Activated CD4-positive, alpha-beta T cell treated with anti-CD3 and anti-CD28 coated beads, Interleukin-2, amount 10 ng/mL, durations not matched to agents 7 days and 5 days (primary cell): ENCODE data around the gene TM7SF3. TPM values are rescaled to one million over a fixed set of nuclear protein-coding genes. Genes with fewer than 3 reads are reported as not detected.

Source experiments
- CTCF ChIA-PET: fragments of 350-600 bp; sonication (Branson Sonifier 250); formaldehyde crosslinking; loops from one replicate; lab custom pipeline; 2021; ENCODE audit warnings: antibody characterized with exemption; lab: Charles Lee
- POLR2A ChIA-PET: fragments of 350-600 bp; sonication (Branson Sonifier 250); formaldehyde crosslinking; loops from one replicate; lab custom pipeline; 2021; ENCODE audit warnings: antibody characterized with exemption; lab: Charles Lee
- DNase-seq: peaks from one replicate; pipeline ENCODE4 v3.0.0-alpha.2; 2020
- H3K27ac Mint-ChIP-seq: one replicate; pipeline ENCODE4 v1.8.0; 2021; ENCODE audit warnings: mild to moderate bottlenecking, moderate library complexity, mixed read lengths
- H3K27me3 Mint-ChIP-seq: one replicate; pipeline ENCODE4 v1.8.0; 2021; ENCODE audit warnings: mixed read lengths
- H3K36me3 Mint-ChIP-seq: one replicate; pipeline ENCODE4 v1.8.0; 2021; ENCODE audit warnings: low read depth, mixed read lengths
- H3K4me1 Mint-ChIP-seq: one replicate; pipeline ENCODE4 v1.8.0; 2021; ENCODE audit warnings: mixed read lengths
- H3K4me3 Mint-ChIP-seq: one replicate; pipeline ENCODE4 v1.8.0; 2021; ENCODE audit warnings: mild to moderate bottlenecking, moderate library complexity, mixed read lengths
- H3K9me3 Mint-ChIP-seq: one replicate; pipeline ENCODE4 v1.8.0; 2021; ENCODE audit warnings: mixed read lengths
- total RNA-seq, 2 experiments: library from RNA; stranded (reverse); gene quantifications; one replicate each; pipeline ENCODE4 v1.2.3, GENCODE V29; 2021

The TM7SF3 gene
- total RNA-seq, 2 experiments from 2014 or later, result 46.1 to 58.8 TPM

DNA sequence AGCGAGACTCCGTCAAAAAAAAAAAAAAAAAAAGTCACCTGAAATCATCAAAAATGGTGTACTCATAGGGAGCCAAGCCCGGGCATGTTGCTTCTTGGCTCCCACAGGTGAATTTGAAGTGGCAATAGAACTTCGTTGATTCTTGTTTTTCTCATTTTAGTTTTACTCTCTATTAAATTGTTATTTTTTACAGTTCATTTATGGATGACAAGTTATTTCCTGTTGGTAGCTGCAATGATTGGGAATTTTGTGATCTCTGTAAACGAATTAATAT is 1.3 kb downstream of the TM7SF3 start:
- POLR2A ChIA-PET, result interaction anchor here (0.6 kb wide), 1 partner anchor 97 kb away, joined by 13 read pairs; no protein-coding TSS in a partner anchor
- H3K27ac Mint-ChIP-seq, result peak overlapping the region; percentile 98

DNA sequence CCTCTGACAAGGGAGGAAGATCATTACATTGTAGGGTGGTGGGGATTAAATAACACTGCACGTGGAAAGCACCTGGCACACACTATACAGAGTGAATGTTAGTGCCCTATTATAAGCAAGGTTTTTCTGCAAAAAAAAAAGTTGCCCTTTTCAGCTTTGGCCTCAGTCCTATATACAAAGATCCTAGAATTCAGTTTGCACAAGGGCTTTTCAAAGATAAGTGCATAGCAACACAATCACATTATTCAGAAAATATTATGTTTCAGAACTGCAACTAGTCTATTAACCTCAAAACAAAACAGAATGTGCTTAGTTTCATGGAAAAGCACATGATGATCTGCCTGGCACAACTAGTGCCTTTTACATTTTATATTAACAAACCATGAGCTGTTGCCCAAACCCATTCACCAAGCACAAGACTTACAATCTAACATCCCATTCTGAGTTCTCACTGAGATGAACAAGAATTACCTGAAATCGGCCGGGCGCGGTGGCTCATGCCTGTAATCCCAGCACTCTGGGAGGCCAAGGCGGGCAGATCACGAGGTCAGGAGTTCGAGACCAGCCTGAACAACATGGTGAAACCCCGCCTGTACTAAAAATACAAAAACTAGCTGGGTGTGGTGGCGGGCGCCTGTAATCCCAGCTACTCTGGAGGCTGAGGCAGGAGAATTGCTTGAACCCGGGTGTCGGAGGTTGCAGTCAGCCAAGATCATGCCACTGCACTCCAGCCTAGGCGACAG is 1.8 kb downstream of the TM7SF3 start:
- H3K27ac Mint-ChIP-seq, result peak overlapping the region; percentile 98

More for the DNA sequence above, 1.3 kb downstream of the TM7SF3 start:
- no peak for DNase-seq
- Mint-ChIP-seq H3K4me3 (peak overlapping the region; percentile 94), H3K9me3 (no peaks in the 10 kb centered on the region), H3K36me3 (peaks cover 20% of the 10 kb centered on the region), H3K4me1 (peaks cover 55% of the 10 kb centered on the region), H3K27me3 (no peaks in the 10 kb centered on the region)
- CTCF ChIA-PET, result interaction anchor here (0.8 to 4.4 kb wide), 7 partner anchors 10 to 292 kb away, joined by 3 to 31 read pairs (median 7); partner anchors contain the start of genes ITPR2 and MED21

DNA sequence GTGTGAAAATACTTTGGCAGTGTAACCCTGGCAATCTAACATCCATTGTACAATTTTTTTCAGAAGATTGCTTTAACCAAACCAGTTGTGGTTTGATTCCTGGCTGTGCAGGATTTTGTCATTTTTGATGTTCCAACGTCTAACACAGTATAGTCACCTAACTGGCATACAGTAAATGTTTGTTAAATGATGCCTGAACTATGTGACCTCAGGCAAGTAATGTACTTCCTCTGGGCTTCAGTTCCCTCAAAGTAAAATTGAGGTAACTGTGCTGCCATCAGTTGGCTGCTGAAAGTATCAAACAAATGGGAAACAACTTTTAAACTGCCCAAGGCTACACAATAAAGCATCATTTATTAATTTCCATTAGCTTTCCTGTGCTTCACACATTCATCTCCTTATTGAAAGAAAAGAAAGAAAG is 4.3 kb downstream of the TM7SF3 start:
- no peak overlapping the region for H3K27ac Mint-ChIP-seq
- no peaks in the 10 kb centered on the region for H3K27me3 Mint-ChIP-seq
- no peak for DNase-seq
- H3K4me1 Mint-ChIP-seq, result peaks cover 42% of the 10 kb centered on the region
- CTCF ChIA-PET, result interaction anchor here (1.3 kb wide), 1 partner anchor 19 kb away, joined by 3 read pairs; no protein-coding TSS in a partner anchor
- peaks cover 20% of the 10 kb centered on the region for H3K36me3 Mint-ChIP-seq
- POLR2A ChIA-PET, result no interaction called here
- H3K4me3 Mint-ChIP-seq, result no peak overlapping the region
- H3K9me3 Mint-ChIP-seq, result no peaks in the 10 kb centered on the region

More for the DNA sequence above, 1.8 kb downstream of the TM7SF3 start:
- POLR2A ChIA-PET, result interaction anchor here (0.5 kb wide), 1 partner anchor 44 kb away, joined by 4 read pairs; no protein-coding TSS in a partner anchor
- H3K9me3 Mint-ChIP-seq, result no peaks in the 10 kb centered on the region
- H3K4me3 Mint-ChIP-seq, result peak overlapping the region; percentile 94
- DNase-seq, result no peak
- H3K27me3 Mint-ChIP-seq, result no peaks in the 10 kb centered on the region
- H3K36me3 Mint-ChIP-seq, result peaks cover 20% of the 10 kb centered on the region
- CTCF ChIA-PET, result interaction anchor here (0.8 to 4.4 kb wide), 6 partner anchors 10 to 293 kb away, joined by 3 to 31 read pairs (median 7); partner anchors contain the start of genes ITPR2 and MED21
- peaks cover 55% of the 10 kb centered on the region for H3K4me1 Mint-ChIP-seq

DNA sequence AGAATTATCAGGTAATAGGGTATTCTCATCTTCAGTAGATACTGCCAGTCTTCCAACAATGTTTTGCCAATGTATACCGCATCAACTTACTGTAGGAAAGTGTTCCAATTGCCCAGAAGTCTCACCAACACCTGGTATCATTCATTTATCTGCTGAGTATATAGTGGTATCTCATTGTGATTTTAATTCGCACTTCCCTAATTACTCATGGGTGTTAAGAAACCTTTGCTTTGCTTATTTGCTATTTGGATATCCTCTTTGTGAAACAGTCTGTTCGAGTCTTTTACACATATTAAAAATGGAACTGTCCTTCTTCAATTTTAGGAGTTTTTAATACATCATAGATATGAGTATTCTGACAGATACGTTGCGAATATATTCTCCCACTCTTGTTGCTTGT is 6.1 kb downstream of the TM7SF3 start:
- Mint-ChIP-seq H3K4me3 (no peak overlapping the region), H3K27me3 (no peaks in the 10 kb centered on the region), H3K36me3 (peaks cover 21% of the 10 kb centered on the region), H3K27ac (no peak overlapping the region), H3K9me3 (no peaks in the 10 kb centered on the region), H3K4me1 (peaks cover 37% of the 10 kb centered on the region)
- POLR2A ChIA-PET, result no interaction called here
- CTCF ChIA-PET, result no interaction called here
- no peak for DNase-seq

DNA sequence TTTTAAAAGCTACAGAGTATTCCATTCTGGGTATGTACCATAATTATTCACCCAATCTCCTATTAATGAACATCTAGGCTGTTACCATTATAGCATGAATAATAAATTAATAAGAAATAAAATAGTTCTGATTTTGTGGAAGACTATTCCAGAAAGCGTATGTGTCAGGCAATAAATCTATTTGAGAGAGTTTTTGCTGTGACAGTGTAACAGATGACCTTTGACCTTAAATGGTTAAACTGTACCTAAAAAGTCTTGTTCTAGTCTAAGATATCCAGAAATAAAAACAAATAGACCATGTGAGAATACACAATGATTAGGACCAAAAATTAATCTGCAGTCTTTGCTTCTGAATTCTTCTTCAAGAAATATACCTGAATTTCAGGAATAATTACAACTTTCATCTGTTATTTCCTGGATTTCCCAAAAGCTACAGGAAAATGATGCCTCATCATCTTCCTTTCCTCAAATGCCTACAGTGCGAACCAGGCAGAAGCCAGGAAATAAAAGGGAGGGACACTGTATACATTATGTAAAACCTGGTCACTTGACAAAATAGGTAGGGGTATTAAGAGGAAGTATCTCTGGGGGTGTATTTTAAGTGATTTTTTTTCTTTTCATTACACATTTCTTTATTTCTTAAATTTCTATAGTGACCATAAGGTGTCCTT is 7.3 kb downstream of the TM7SF3 start:
- Mint-ChIP-seq H3K9me3 (no peaks in the 10 kb centered on the region), H3K36me3 (peaks cover 25% of the 10 kb centered on the region), H3K4me1 (peaks cover 30% of the 10 kb centered on the region), H3K27me3 (no peaks in the 10 kb centered on the region), H3K4me3 (no peak overlapping the region), H3K27ac (no peak overlapping the region)
- DNase-seq, result no peak
- CTCF ChIA-PET, result no interaction called here
- POLR2A ChIA-PET, result no interaction called here

DNA sequence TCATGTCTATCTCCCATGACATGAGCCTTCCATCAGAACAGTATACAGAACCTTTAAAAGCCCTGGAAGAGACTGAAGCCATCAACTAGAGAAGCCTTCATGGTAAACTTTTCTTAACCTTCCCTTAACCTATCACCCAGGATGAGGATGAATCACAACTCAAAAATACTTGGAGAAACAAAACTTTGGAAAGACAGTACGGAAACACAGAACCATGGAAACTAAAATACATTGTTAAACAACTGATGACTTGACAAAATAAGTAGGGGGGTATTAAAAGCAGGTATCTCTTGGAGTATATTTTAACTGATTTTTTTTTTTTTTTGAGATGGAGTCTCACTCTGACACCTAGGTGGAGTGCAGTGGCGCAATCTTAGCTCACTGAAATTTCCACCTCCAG is 8.7 kb downstream of the TM7SF3 start:
- CTCF ChIA-PET, result no interaction called here

DNA sequence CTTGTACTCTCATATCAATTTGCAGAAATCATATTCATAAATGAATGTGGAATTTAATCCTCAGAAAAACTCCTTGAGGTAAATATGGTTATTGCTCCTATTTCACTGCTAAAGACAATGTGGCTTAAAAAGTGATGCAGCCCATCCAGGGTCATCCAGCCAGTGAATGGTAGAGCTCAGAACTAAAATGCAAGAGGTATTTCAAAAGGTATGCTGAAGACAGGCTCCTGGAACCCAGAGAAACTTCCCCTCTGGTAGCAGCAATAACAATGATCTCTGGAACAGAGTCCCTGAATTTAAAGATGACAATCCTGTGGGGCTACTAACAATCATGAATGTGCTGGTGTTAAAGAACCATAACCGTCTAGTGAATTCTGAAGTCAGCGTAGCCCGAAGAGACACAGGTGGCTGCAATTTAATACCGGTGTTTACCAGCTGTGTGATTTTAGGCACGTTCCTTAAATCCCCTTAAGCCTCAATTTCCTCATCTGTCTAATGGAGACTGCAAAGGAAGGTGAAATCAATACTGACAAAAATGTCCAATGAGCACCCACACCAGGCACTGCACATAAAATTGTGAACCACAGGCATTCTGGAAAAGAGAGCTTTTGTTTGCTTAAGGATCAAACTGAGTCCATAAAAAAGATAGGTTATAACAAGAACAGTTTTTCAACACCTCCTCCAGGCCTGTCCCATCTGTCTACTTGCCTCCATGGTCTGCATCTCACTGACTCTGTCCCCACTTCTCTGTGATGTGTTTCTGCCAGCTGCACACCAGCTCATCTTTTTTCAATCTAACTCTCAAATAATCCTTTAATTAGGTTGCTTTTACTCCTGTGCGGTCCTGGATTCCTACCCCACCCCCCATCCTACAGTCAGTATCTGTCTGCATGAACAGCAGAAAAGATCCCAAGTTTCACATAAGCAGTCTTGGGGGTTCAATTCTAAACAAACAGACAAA is 10.5 kb downstream of the TM7SF3 start:
- H3K9me3 Mint-ChIP-seq, result no peaks in the 10 kb centered on the region
- no peak overlapping the region for H3K27ac Mint-ChIP-seq
- no peak overlapping the region for H3K4me3 Mint-ChIP-seq
- peaks cover 20% of the 10 kb centered on the region for H3K4me1 Mint-ChIP-seq
- H3K27me3 Mint-ChIP-seq, result no peaks in the 10 kb centered on the region
- ChIA-PET POLR2A (no interaction called here), CTCF (interaction anchor here (0.6 to 1.9 kb wide), 2 partner anchors 12 to 22 kb away, joined by 3 to 9 read pairs; no protein-coding TSS in a partner anchor)
- peaks cover 27% of the 10 kb centered on the region for H3K36me3 Mint-ChIP-seq
- DNase-seq, result no peak

More for the DNA sequence above, 8.7 kb downstream of the TM7SF3 start:
- Mint-ChIP-seq H3K27me3 (no peaks in the 10 kb centered on the region), H3K36me3 (peaks cover 23% of the 10 kb centered on the region), H3K4me1 (peaks cover 30% of the 10 kb centered on the region), H3K9me3 (no peaks in the 10 kb centered on the region), H3K4me3 (no peak overlapping the region), H3K27ac (no peak overlapping the region)
- DNase-seq, result no peak
- POLR2A ChIA-PET, result no interaction called here

DNA sequence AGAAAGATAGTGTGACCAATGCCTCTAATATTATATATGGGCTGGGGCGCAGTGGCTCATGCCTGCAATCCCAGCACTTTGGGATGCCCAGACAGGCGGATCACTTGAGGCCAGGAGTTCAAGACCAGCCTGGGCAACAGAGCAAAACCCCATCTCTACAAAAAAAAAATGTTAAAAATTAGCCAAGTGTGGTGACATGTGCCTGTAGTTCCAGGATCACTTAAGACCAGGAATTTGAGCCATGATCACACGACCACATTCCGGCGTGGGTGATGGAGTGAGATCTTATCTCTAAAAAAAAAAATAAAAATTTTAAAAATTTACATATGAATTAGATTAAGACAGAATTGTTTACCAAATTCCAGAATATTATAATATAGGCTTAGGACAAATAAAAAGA is 12.0 kb downstream of the TM7SF3 start:
- no peak for DNase-seq
- Mint-ChIP-seq H3K27ac (no peak overlapping the region), H3K4me1 (peaks cover 26% of the 10 kb centered on the region), H3K36me3 (peaks cover 34% of the 10 kb centered on the region), H3K9me3 (no peaks in the 10 kb centered on the region), H3K27me3 (no peaks in the 10 kb centered on the region), H3K4me3 (no peak overlapping the region)
- ChIA-PET POLR2A (no interaction called here), CTCF (interaction anchor here (1.4 to 1.9 kb wide), 4 partner anchors 10 to 90 kb away, joined by 3 to 10 read pairs (median 7); partner anchors contain the start of gene TM7SF3)

DNA sequence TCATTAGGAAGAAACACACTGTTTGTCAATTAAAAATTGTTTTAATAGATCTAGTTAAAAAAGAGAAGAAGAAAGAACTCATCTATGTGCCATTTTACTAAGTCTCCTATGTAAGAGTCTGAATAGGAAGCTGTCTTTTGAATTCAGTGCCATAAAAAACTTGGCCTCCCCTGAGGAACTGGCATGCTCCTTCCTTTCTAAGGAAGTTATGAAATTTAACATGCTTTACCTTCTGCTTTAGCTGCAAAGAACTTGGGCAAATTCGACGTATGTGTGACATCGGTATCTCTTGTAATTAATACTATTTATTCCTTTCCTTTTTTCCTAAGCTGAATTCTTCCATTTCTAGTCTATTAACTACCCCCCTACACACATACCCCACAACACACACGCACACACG is 12.5 kb downstream of the TM7SF3 start:
- peaks cover 34% of the 10 kb centered on the region for H3K36me3 Mint-ChIP-seq
- H3K4me3 Mint-ChIP-seq, result no peak overlapping the region
- ChIA-PET POLR2A (no interaction called here), CTCF (interaction anchor here (1.4 to 1.9 kb wide), 3 partner anchors 9 to 90 kb away, joined by 3 to 10 read pairs (median 5); partner anchors contain the start of gene TM7SF3)
- no peak overlapping the region for H3K27ac Mint-ChIP-seq
- no peaks in the 10 kb centered on the region for H3K9me3 Mint-ChIP-seq
- no peaks in the 10 kb centered on the region for H3K27me3 Mint-ChIP-seq
- no peak for DNase-seq
- peaks cover 26% of the 10 kb centered on the region for H3K4me1 Mint-ChIP-seq

DNA sequence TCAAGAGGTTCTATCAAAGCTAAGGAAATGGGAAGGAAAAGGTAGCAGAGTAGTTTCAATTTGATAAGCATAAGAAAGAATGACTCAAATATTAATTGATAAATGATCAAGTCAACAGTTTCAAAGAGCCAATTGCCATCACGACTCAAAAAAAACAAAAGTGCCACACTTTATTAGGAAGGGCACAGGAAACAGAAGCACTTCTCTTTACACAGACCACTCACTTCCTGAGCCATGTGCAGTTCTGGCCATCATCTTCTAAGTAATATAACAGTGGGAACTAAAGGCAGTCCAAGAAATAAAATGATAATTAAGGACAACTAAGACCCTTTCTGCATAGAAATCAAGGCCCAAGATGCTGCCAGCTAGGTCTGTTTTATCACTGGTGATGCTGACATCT is 13.2 kb downstream of the TM7SF3 start:
- ChIA-PET CTCF (interaction anchor here (1.6 to 1.9 kb wide), 2 partner anchors 9 to 12 kb away, joined by 5 to 10 read pairs; partner anchors contain the start of gene TM7SF3), POLR2A (no interaction called here)
- Mint-ChIP-seq H3K4me1 (peaks cover 26% of the 10 kb centered on the region), H3K27me3 (no peaks in the 10 kb centered on the region), H3K36me3 (peaks cover 34% of the 10 kb centered on the region), H3K9me3 (no peaks in the 10 kb centered on the region), H3K4me3 (no peak overlapping the region), H3K27ac (peak overlapping the region; percentile 38)
- no peak for DNase-seq

DNA sequence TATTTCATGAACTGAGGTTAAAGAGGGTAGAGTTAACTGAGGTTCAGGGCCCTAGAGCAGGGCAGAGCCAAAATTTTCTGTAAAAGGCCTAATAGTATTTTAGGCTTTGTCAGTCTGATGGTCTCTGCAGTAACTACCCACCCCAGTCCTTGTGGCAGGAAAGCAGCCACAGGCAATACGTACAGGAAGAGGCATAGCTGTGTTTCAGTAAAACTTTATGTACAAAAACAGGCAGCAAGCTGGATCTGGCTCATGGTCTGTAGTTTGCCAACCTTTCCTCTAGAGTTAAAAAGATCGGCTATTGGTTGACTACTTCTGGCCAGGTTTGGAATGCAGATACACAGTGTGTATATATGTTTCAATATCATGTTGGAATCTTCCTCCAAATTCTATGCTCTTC is 17.2 kb downstream of the TM7SF3 start:
- POLR2A ChIA-PET, result no interaction called here

DNA sequence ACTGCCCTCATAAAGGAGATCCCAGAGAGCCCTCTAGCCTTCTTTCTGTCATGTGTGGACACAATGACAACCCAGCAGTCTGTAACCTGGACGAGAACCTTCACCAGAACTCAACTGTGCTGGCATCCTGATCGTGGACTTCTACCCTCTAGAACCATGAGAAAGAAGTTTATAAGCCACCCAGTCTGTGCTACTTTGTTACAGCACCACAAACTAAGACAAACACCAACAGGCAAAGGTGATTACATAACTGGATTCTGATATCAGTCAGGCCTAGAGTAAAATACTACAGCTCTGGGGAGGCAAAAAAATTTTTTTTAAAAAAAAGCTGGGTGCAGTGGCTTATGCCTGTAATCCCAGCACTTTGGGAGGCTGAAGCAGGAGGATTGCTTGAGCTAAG is 18.5 kb downstream of the TM7SF3 start:
- Mint-ChIP-seq H3K36me3 (peaks cover 38% of the 10 kb centered on the region), H3K4me3 (no peak overlapping the region), H3K27ac (no peak overlapping the region), H3K27me3 (no peaks in the 10 kb centered on the region), H3K9me3 (no peaks in the 10 kb centered on the region), H3K4me1 (peaks cover 10% of the 10 kb centered on the region)
- ChIA-PET CTCF (interaction anchor here (0.9 to 1.2 kb wide), 2 partner anchors 18 to 31 kb away, joined by 3 to 5 read pairs; partner anchors contain the start of gene TM7SF3), POLR2A (no interaction called here)
- no peak for DNase-seq

More for the DNA sequence above, 17.2 kb downstream of the TM7SF3 start:
- CTCF ChIA-PET, result interaction anchor here (0.5 kb wide), 1 partner anchor 574 kb away, joined by 4 read pairs; no protein-coding TSS in a partner anchor
- Mint-ChIP-seq H3K9me3 (no peaks in the 10 kb centered on the region), H3K36me3 (peaks cover 43% of the 10 kb centered on the region), H3K4me1 (peaks cover 20% of the 10 kb centered on the region), H3K4me3 (no peak overlapping the region), H3K27me3 (no peaks in the 10 kb centered on the region), H3K27ac (no peak overlapping the region)
- DNase-seq, result no peak
